Calu3 (cell line): ENCODE results near the gene MRPL41. TPM values are rescaled to one million over a fixed set of nuclear protein-coding genes. Genes with fewer than 3 reads are reported as not detected.

ENCODE experiments used
- BruUV-seq: library from RNA; stranded (reverse); fragments of 400-500 nt; replicated peaks from 2 replicates; lab custom pipeline; 2021; lab: Mats Ljungman, UMichigan
- CTCF ChIA-PET: fragments of 300-600 bp; sonication (Branson Sonifier 250); formaldehyde crosslinking; loops from one replicate; lab custom pipeline; 2022; ENCODE audit warnings: antibody characterized with exemption; lab: Charles Lee
- DNase-seq: peaks from one replicate; pipeline ENCODE4 v3.0.0; 2022
- H3K27ac Mint-ChIP-seq: one replicate; pipeline ENCODE4 v1.8.0; 2022; ENCODE audit warnings: mixed read lengths; ENCODE audit not compliant: unreplicated experiment
- H3K27me3 Mint-ChIP-seq: one replicate; pipeline ENCODE4 v1.8.0; 2022; ENCODE audit warnings: mixed read lengths; ENCODE audit not compliant: unreplicated experiment
- H3K36me3 Mint-ChIP-seq: one replicate; pipeline ENCODE4 v1.8.0; 2022; ENCODE audit warnings: mild to moderate bottlenecking, moderate library complexity, mixed read lengths; ENCODE audit not compliant: insufficient read depth, unreplicated experiment
- H3K4me1 Mint-ChIP-seq: one replicate; pipeline ENCODE4 v1.8.0; 2022; ENCODE audit warnings: mild to moderate bottlenecking, low read depth, mixed read lengths; ENCODE audit not compliant: unreplicated experiment
- H3K4me3 Mint-ChIP-seq: one replicate; pipeline ENCODE4 v1.8.0; 2022; ENCODE audit warnings: mild to moderate bottlenecking, low read depth, moderate library complexity, mixed read lengths; ENCODE audit not compliant: unreplicated experiment
- H3K9me3 Mint-ChIP-seq: one replicate; pipeline ENCODE4 v1.8.0; 2022; ENCODE audit warnings: low read depth, mixed read lengths; ENCODE audit not compliant: unreplicated experiment
- intact Hi-C: fragments of 100-400 bp; cut with micrococcal nuclease; formaldehyde crosslinking; loops from one replicate; pipeline ENCODE4 v1.10.0; 2022; ENCODE audit not compliant: unreplicated experiment
- total RNA-seq: library from RNA; stranded (reverse); gene quantifications from 2 replicates; pipeline ENCODE4 v1.2.3, GENCODE V29; 2022
- TF ChIP-seq, protein P1 (sequence below): fragments of 200-600 bp; IDR thresholded peaks from one replicate; pipeline ENCODE4 v1.8.0; 2022; ENCODE audit warnings: antibody characterized with exemption; ENCODE audit not compliant: unreplicated experiment

Gene MRPL41
- total RNA-seq, 1 experiment from 2014 or later: 27.6 TPM

DNA sequence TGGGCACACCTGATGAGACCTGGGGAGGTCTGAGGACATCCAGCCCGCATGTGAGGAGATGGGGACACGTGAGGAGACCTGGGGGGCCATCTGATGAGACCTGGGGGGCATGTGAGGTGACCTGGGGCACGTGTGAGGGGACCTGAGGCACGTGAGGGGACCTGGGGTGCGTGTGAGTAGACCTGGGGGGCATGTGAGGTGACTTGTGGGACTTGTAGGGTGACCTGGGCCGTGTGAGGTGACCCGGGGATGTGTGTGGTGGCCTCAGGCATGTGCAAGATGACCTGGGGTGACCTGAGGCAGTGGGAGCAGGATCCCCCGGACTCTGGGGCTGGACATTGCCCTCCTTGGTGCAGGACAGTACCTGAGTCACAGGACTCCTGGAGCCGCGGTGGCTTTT is 32.1 kb upstream of the MRPL41 start:
- Mint-ChIP-seq H3K27me3 (no peaks in the 10 kb centered on the region), H3K27ac (no peak overlapping the region), H3K36me3 (no peaks in the 10 kb centered on the region), H3K4me3 (no peak overlapping the region), H3K9me3 (no peaks in the 10 kb centered on the region), H3K4me1 (no peaks in the 10 kb centered on the region)
- no peak for DNase-seq
- BruUV-seq: no TSS peak
- intact Hi-C loops: no loop called here
- TF ChIP-seq, protein P1, sequence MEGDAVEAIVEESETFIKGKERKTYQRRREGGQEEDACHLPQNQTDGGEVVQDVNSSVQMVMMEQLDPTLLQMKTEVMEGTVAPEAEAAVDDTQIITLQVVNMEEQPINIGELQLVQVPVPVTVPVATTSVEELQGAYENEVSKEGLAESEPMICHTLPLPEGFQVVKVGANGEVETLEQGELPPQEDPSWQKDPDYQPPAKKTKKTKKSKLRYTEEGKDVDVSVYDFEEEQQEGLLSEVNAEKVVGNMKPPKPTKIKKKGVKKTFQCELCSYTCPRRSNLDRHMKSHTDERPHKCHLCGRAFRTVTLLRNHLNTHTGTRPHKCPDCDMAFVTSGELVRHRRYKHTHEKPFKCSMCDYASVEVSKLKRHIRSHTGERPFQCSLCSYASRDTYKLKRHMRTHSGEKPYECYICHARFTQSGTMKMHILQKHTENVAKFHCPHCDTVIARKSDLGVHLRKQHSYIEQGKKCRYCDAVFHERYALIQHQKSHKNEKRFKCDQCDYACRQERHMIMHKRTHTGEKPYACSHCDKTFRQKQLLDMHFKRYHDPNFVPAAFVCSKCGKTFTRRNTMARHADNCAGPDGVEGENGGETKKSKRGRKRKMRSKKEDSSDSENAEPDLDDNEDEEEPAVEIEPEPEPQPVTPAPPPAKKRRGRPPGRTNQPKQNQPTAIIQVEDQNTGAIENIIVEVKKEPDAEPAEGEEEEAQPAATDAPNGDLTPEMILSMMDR: no peak
- CTCF ChIA-PET: no interaction called here

DNA sequence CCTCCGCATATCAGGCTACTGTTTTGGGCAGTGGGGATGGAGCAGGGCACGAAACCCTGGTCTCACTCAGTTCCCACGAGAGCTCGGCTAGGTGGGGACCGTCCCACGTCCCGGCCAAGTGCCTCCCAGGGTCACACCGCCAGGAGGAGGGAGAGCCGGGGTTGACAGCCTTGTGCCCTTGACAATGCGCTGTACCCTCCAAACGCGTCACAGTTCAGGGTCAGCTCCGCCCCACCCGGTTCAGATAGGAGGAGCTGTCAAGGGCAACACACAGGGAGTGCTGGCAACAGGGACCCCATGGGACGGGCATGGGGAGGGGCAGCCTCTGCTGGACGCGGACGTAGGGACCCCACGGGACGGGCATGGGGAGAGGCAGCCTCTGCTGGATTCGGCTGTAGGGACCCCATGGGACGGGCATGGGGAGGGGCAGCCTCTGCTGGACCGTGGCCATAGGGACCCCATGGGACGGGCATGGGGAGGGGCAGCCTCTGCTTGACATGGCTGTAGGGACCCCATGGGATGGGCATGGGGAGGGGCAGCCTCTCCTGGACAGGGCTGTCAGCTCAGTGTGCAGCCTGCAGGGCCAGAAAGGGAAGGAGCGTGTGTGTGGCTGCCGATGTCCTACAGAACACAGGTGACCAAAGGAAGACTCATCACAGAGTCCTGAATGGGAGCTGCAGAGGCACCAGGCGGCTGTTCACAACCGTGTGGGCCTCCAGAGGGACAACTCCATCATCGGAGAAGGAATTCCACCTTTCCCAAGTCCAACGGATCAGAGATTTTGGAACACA is 30.9 kb upstream of the MRPL41 start:
- TF ChIP-seq, protein P1: no peak
- peaks cover 10% of the 10 kb centered on the region for H3K4me1 Mint-ChIP-seq
- no peak for DNase-seq
- no peaks in the 10 kb centered on the region for H3K9me3 Mint-ChIP-seq
- H3K27ac Mint-ChIP-seq: no peak overlapping the region
- no TSS peak for BruUV-seq
- no peak overlapping the region for H3K4me3 Mint-ChIP-seq
- H3K27me3 Mint-ChIP-seq: no peaks in the 10 kb centered on the region
- CTCF ChIA-PET: interaction anchor here (0.6 kb wide), 1 partner anchor 230 kb away, joined by 4 read pairs; no protein-coding TSS in a partner anchor
- peaks cover 9% of the 10 kb centered on the region for H3K36me3 Mint-ChIP-seq
- intact Hi-C loops: no loop called here

DNA sequence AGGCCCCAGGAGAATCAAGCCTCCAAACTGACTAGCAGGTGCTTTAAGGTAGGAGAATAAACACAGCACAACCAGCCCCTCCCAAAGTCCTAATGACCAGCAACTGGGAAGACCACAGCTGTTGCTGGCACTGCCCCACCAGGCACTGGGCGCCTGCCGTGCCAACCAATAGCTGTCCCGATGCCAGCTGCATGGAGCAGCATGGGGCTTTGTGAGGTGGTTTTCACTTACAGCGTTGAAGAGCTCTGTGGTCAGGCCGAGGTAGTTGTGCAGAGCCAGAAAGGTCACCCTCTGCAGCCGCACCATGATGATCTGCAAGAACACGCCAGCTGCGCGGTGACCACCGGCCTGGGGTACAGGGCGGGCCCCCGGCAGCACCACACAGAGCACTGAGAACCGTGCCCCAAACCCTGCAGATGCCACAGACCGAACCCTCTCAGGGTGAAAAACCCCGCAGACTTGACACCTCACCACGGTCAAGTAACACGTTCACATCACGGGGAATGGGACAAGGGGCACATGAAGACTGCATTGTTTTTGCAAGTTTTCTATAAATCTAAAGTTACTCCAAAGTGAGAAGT is 30.2 kb upstream of the MRPL41 start:
- Mint-ChIP-seq H3K36me3 (peaks cover 9% of the 10 kb centered on the region), H3K4me3 (no peak overlapping the region), H3K4me1 (peaks cover 10% of the 10 kb centered on the region), H3K27me3 (no peaks in the 10 kb centered on the region), H3K9me3 (no peaks in the 10 kb centered on the region), H3K27ac (no peak overlapping the region)
- intact Hi-C loops: no loop called here
- DNase-seq: no peak
- TF ChIP-seq, protein P1: no peak
- CTCF ChIA-PET: no interaction called here
- BruUV-seq: no TSS peak

DNA sequence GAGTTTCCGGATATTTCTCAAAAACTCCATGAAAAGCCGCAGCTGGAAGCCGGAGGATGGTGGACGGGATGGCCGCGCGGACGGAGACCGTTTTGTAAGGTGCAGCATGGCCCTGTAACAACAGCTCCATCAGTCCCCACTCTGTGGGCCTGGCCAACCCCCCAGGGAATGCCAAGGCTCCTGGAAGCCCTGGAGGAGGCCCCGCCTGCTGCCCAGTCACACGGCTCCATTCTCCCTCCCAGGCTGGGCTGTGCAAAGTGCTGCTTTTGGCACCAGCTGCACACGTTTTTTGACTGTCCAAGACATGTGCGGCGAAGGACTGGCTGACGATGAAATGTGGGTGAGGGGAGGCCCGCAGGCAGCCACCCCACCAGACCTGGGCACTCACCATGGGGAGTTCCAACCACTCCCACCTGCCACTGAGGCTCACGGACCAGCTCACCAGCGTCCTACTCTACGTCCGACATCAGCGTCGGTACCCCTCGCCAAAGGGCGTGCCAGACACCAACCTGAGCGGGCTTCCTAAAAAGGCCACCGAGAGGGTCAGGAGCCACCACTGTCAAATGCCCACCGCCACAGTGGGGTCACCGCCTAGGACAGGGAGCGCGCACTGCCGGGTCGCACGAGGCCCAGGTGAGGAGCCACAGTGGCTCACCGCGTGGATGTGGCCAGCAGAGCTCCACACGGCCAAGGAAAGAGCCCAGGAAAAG is 28.8 kb upstream of the MRPL41 start:
- Mint-ChIP-seq H3K36me3 (peaks cover 9% of the 10 kb centered on the region), H3K27ac (no peak overlapping the region), H3K9me3 (no peaks in the 10 kb centered on the region), H3K27me3 (no peaks in the 10 kb centered on the region), H3K4me1 (peaks cover 10% of the 10 kb centered on the region), H3K4me3 (no peak overlapping the region)
- no peak for DNase-seq
- intact Hi-C loops: no loop called here
- TF ChIP-seq, protein P1: no peak
- CTCF ChIA-PET: interaction anchor here (1.6 kb wide), 1 partner anchor 12 kb away, joined by 4 read pairs; no protein-coding TSS in a partner anchor
- no TSS peak for BruUV-seq
